Measurements from ENCODE around the gene NOTCH1. TPM values are rescaled to one million over a fixed set of nuclear protein-coding genes. Genes with fewer than 3 reads are reported as not detected.

The NOTCH1 gene
- total and polyA plus RNA-seq, 2 of the 4 experiments (the other 2 are of a cell fraction): 1.8 to 6.0 TPM

DNA sequence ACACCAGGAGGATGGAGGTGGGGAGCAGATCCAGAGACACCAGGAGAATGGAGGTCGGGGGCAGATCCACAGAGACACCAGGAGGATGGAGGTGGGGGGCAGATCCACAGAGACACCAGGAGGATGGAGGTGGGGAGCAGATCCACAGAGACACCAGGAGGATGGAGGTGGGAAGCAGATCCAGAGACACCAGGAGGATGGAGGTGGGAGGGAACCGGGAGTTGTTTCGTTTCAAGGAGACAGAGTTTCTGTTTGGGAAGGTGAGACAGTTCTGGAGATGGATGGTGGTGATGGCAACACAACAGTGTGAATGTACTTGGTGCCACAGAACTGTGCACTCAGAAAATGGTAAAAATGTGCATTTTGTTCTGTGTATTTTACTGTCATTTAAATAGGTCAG, 97.2 kb downstream of the NOTCH1 start:
- H3K4ac ChIP-seq (ENCODE audit: low read depth, low read length): no peak overlapping the region
- no peaks in the 10 kb centered on the region for H3K4me1 ChIP-seq (ENCODE audit: control insufficient read depth, insufficient read depth, low read length)

More for the DNA sequence above, 97.2 kb downstream of the NOTCH1 start:
- H3K23ac ChIP-seq (ENCODE audit: low read depth, low read length): no peak overlapping the region
- H3K4me2 ChIP-seq (ENCODE audit: low read depth, low read length): no peak overlapping the region
- no peak overlapping the region for H3K9ac ChIP-seq (ENCODE audit: low read depth, low read length)
- ChIA-PET CTCF (no interaction called here), POLR2A (ENCODE audit: unreplicated experiment) (no interaction called here)
- no peaks in the 10 kb centered on the region for H3K9me1 ChIP-seq (ENCODE audit: insufficient read depth, low read length)
- no TSS peak for BruUV-seq (replicated peaks)
- WGBS, 2 experiments (ENCODE audit: extremely low coverage in 2 of 2, insufficient read length in 1 of 2): 96% methylated on average over 3 of the region's 3 CpGs; no CpG with 5 or more reads in 1 of the 2 experiments
- H4K5ac ChIP-seq (ENCODE audit: low read depth, low read length): no peak overlapping the region
- H3K56ac ChIP-seq (ENCODE audit: extremely low read depth, insufficient read depth, low read length): no peak overlapping the region
- H2BK15ac ChIP-seq (ENCODE audit: low read depth, low read length): no peak overlapping the region
- no peak overlapping the region for H4K91ac ChIP-seq (ENCODE audit: insufficient read depth, low read depth, low read length)
- no peak for ATAC-seq (ENCODE audit: low read depth)
- no peak overlapping the region for H3K14ac ChIP-seq (replicated peaks; ENCODE audit: low read depth, low read length)
- DNase-seq: no peak
- no peak overlapping the region for H3K27ac ChIP-seq (ENCODE audit: insufficient read depth, low read length)
- H2AK9ac ChIP-seq (replicated peaks; ENCODE audit: low read depth, low read length, poor library complexity): no peak overlapping the region
- dilution Hi-C loops (cut with HindIII; ENCODE audit: low sequenced_read_pairs, unreplicated experiment) (no loop called here), in situ Hi-C loops (cut with MboI; ENCODE audit: low sequenced_read_pairs) (no loop called here), intact Hi-C loops (cut with micrococcal nuclease) (no loop called here)
- no peak overlapping the region for H2AFZ ChIP-seq (replicated peaks; ENCODE audit: low read length, poor library complexity)
- no peak overlapping the region for H3K4me3 ChIP-seq (ENCODE audit: insufficient read depth, low read depth, low read length)
- no peak overlapping the region for H2BK20ac ChIP-seq (ENCODE audit: low read depth, low read length)
- no peaks in the 10 kb centered on the region for H3K9me3 ChIP-seq (ENCODE audit: control insufficient read depth, insufficient read depth, low read length)
- peaks cover 77% of the 10 kb centered on the region for H3K36me3 ChIP-seq (ENCODE audit: control insufficient read depth, insufficient read depth, low read length)
- H3K18ac ChIP-seq (ENCODE audit: low read depth, low read length): no peak overlapping the region
- H2BK5ac ChIP-seq (ENCODE audit: low read depth, low read length, poor library complexity, severe bottlenecking): no peak overlapping the region
- no peak overlapping the region for H2AK5ac ChIP-seq (ENCODE audit: low read depth, low read length)
- no peak overlapping the region for H2BK120ac ChIP-seq (ENCODE audit: low read depth, low read length)
- no peak overlapping the region for H4K8ac ChIP-seq (ENCODE audit: low read depth in 2 of 2, low read length in 2 of 2)
- H3K79me1 ChIP-seq (ENCODE audit: low read depth in 1 of 2, low read length in 2 of 2): peaks cover 15 to 31% of the 10 kb centered on the region in 2 experiments; a peak in 3 of 4 replicates
- H3K27me3 ChIP-seq (ENCODE audit: control insufficient read depth, insufficient read depth, low read length): no peaks in the 10 kb centered on the region
- H4K20me1 ChIP-seq (ENCODE audit: insufficient read depth, low read length): peaks cover 22% of the 10 kb centered on the region
- TF ChIP-seq, protein P1, sequence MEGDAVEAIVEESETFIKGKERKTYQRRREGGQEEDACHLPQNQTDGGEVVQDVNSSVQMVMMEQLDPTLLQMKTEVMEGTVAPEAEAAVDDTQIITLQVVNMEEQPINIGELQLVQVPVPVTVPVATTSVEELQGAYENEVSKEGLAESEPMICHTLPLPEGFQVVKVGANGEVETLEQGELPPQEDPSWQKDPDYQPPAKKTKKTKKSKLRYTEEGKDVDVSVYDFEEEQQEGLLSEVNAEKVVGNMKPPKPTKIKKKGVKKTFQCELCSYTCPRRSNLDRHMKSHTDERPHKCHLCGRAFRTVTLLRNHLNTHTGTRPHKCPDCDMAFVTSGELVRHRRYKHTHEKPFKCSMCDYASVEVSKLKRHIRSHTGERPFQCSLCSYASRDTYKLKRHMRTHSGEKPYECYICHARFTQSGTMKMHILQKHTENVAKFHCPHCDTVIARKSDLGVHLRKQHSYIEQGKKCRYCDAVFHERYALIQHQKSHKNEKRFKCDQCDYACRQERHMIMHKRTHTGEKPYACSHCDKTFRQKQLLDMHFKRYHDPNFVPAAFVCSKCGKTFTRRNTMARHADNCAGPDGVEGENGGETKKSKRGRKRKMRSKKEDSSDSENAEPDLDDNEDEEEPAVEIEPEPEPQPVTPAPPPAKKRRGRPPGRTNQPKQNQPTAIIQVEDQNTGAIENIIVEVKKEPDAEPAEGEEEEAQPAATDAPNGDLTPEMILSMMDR (conservative IDR thresholded peaks at IDR 0.05; ENCODE audit: low read depth, low read length): no peak
- TF ChIP-seq BHLHE40 (IDR thresholded peaks at IDR 0.05; ENCODE audit: low read depth, low read length): no peak
- TF ChIP-seq, protein P2, sequence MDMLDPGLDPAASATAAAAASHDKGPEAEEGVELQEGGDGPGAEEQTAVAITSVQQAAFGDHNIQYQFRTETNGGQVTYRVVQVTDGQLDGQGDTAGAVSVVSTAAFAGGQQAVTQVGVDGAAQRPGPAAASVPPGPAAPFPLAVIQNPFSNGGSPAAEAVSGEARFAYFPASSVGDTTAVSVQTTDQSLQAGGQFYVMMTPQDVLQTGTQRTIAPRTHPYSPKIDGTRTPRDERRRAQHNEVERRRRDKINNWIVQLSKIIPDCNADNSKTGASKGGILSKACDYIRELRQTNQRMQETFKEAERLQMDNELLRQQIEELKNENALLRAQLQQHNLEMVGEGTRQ (IDR thresholded peaks at IDR 0.05; ENCODE audit: low read depth, low read length): no peak
- TF ChIP-seq SMC3 (IDR thresholded peaks at IDR 0.05; ENCODE audit: low read depth, low read length): no peak
- TF ChIP-seq MAFK (IDR thresholded peaks at IDR 0.05; ENCODE audit: low read depth, low read length): no peak
- TF ChIP-seq RFX5 (IDR thresholded peaks at IDR 0.05; ENCODE audit: low read depth, low read length): no peak
- TF ChIP-seq RAD21 (IDR thresholded peaks at IDR 0.05; ENCODE audit: low read length): no peak

Measured in IMR-90 (cell line).